ENCODE results near the gene DUOX1.
"Not testable (repeated sequence)": the region's sequence is repeated elsewhere in the genome, so short reads cannot be mapped to it uniquely, and the experiment has no call there.

DUOX1 gene

GRCh38 chr15:45129651-45130129, at the start of gene DUOX1, which contains the start of gene DUOXA1:
DUOX1 (plus strand) TSS chr15:45129994; CDS start chr15:45131967, 1,973 bp downstream.
DUOXA1 (minus strand) TSS chr15:45129879; CDS start chr15:45123014, 6,865 bp downstream.
- H3K27me3 ChIP-seq (ENCODE audit: control insufficient read depth in 1 of 2, insufficient read depth in 2 of 2, low read length in 2 of 2): peaks cover 36 to 55% of the 10 kb centered on the region in 2 donors
- H3K27ac ChIP-seq (ENCODE audit: low read depth, low read length): no peak within 1 kb of the TSS
- no peaks in the 10 kb centered on the region for H3K36me3 ChIP-seq (ENCODE audit: insufficient read depth, low read length)
- H3K9ac ChIP-seq (ENCODE audit: low read length): no peak within 1 kb of the TSS
- H3K4me1 ChIP-seq (ENCODE audit: insufficient read depth, low read length): no peaks in the 10 kb centered on the region
- H3K9me3 ChIP-seq (ENCODE audit: low read length): no peaks in the 10 kb centered on the region
- H3K4me3 ChIP-seq (ENCODE audit: low read depth in 1 of 2, low read length in 2 of 2): peak within 1 kb of the TSS; percentile 4 to 35

GRCh38 chr15:45080593-45080992, 49.2 kb upstream of the DUOX1 start:
- H3K4me3 ChIP-seq (ENCODE audit: low read depth in 1 of 2, low read length in 2 of 2); H3K27me3 ChIP-seq (ENCODE audit: control insufficient read depth in 1 of 2, insufficient read depth in 2 of 2, low read length in 2 of 2); H3K27ac ChIP-seq (ENCODE audit: low read depth, low read length); H3K4me1 ChIP-seq (ENCODE audit: insufficient read depth, low read length); H3K9me3 ChIP-seq (ENCODE audit: low read length); H3K36me3 ChIP-seq (ENCODE audit: insufficient read depth, low read length); H3K9ac ChIP-seq (ENCODE audit: low read length): not testable (repeated sequence)

- H3K27me3 ChIP-seq (ENCODE audit: control insufficient read depth in 1 of 2, insufficient read depth in 2 of 2, low read length in 2 of 2); H3K4me3 ChIP-seq (ENCODE audit: low read depth in 1 of 2, low read length in 2 of 2); H3K27ac ChIP-seq (ENCODE audit: low read depth, low read length); H3K4me1 ChIP-seq (ENCODE audit: insufficient read depth, low read length); H3K36me3 ChIP-seq (ENCODE audit: insufficient read depth, low read length); H3K9me3 ChIP-seq (ENCODE audit: low read length); H3K9ac ChIP-seq (ENCODE audit: low read length): not testable (repeated sequence)
These were observed 47.4 kb upstream of the DUOX1 start for GRCh38 chr15:45082412-45082811.

- no peak overlapping the region for H3K9ac ChIP-seq (ENCODE audit: low read length)
- H3K27ac ChIP-seq (ENCODE audit: low read depth, low read length): no peak overlapping the region
- no peaks in the 10 kb centered on the region for H3K4me1 ChIP-seq (ENCODE audit: insufficient read depth, low read length)
- H3K9me3 ChIP-seq (ENCODE audit: low read length): no peaks in the 10 kb centered on the region
- H3K27me3 ChIP-seq (ENCODE audit: control insufficient read depth in 1 of 2, insufficient read depth in 2 of 2, low read length in 2 of 2): no peaks in the 10 kb centered on the region
- no peaks in the 10 kb centered on the region for H3K36me3 ChIP-seq (ENCODE audit: insufficient read depth, low read length)
- no peak overlapping the region for H3K4me3 ChIP-seq (ENCODE audit: low read depth in 1 of 2, low read length in 2 of 2)
These were observed 46.6 kb upstream of the DUOX1 start for GRCh38 chr15:45083223-45083622.

GRCh38 chr15:45084163-45084562, 45.6 kb upstream of the DUOX1 start:
- H3K9ac ChIP-seq (ENCODE audit: low read length): no peak overlapping the region
- H3K27ac ChIP-seq (ENCODE audit: low read depth, low read length): no peak overlapping the region
- H3K27me3 ChIP-seq (ENCODE audit: control insufficient read depth in 1 of 2, insufficient read depth in 2 of 2, low read length in 2 of 2): no peaks in the 10 kb centered on the region
- H3K9me3 ChIP-seq (ENCODE audit: low read length): no peaks in the 10 kb centered on the region
- no peak overlapping the region for H3K4me3 ChIP-seq (ENCODE audit: low read depth in 1 of 2, low read length in 2 of 2)
- no peaks in the 10 kb centered on the region for H3K4me1 ChIP-seq (ENCODE audit: insufficient read depth, low read length)
- no peaks in the 10 kb centered on the region for H3K36me3 ChIP-seq (ENCODE audit: insufficient read depth, low read length)

GRCh38 chr15:45087513-45087912, 42.3 kb upstream of the DUOX1 start:
- H3K4me1 ChIP-seq (ENCODE audit: insufficient read depth, low read length): no peaks in the 10 kb centered on the region
- no peak overlapping the region for H3K4me3 ChIP-seq (ENCODE audit: low read depth in 1 of 2, low read length in 2 of 2)
- H3K27ac ChIP-seq (ENCODE audit: low read depth, low read length): no peak overlapping the region
- no peaks in the 10 kb centered on the region for H3K27me3 ChIP-seq (ENCODE audit: control insufficient read depth in 1 of 2, insufficient read depth in 2 of 2, low read length in 2 of 2)
- no peaks in the 10 kb centered on the region for H3K36me3 ChIP-seq (ENCODE audit: insufficient read depth, low read length)
- no peak overlapping the region for H3K9ac ChIP-seq (ENCODE audit: low read length)
- no peaks in the 10 kb centered on the region for H3K9me3 ChIP-seq (ENCODE audit: low read length)

- H3K9ac ChIP-seq (ENCODE audit: low read length): no peak overlapping the region
These were observed 40.7 kb upstream of the DUOX1 start for GRCh38 chr15:45088801-45089711.

GRCh38 chr15:45089712-45090373, 40.0 kb upstream of the DUOX1 start:
- no peak overlapping the region for H3K4me3 ChIP-seq (ENCODE audit: low read depth in 1 of 2, low read length in 2 of 2)
- no peaks in the 10 kb centered on the region for H3K9me3 ChIP-seq (ENCODE audit: low read length)
- H3K9ac ChIP-seq (ENCODE audit: low read length): no peak overlapping the region
- H3K4me1 ChIP-seq (ENCODE audit: insufficient read depth, low read length): no peaks in the 10 kb centered on the region
- no peak overlapping the region for H3K27ac ChIP-seq (ENCODE audit: low read depth, low read length)
- H3K27me3 ChIP-seq (ENCODE audit: control insufficient read depth in 1 of 2, insufficient read depth in 2 of 2, low read length in 2 of 2): no peaks in the 10 kb centered on the region
- H3K36me3 ChIP-seq (ENCODE audit: insufficient read depth, low read length): no peaks in the 10 kb centered on the region

More at GRCh38 chr15:45088801-45089711, 40.7 kb upstream of the DUOX1 start:
- no peak overlapping the region for H3K27ac ChIP-seq (ENCODE audit: low read depth, low read length)
- H3K27me3 ChIP-seq (ENCODE audit: control insufficient read depth in 1 of 2, insufficient read depth in 2 of 2, low read length in 2 of 2): no peaks in the 10 kb centered on the region
- H3K4me1 ChIP-seq (ENCODE audit: insufficient read depth, low read length): no peaks in the 10 kb centered on the region
- no peaks in the 10 kb centered on the region for H3K36me3 ChIP-seq (ENCODE audit: insufficient read depth, low read length)
- H3K9me3 ChIP-seq (ENCODE audit: low read length): no peaks in the 10 kb centered on the region
- no peak overlapping the region for H3K4me3 ChIP-seq (ENCODE audit: low read depth in 1 of 2, low read length in 2 of 2)

GRCh38 chr15:45091161-45091560, 38.6 kb upstream of the DUOX1 start:
- H3K9ac ChIP-seq (ENCODE audit: low read length): no peak overlapping the region
- no peaks in the 10 kb centered on the region for H3K4me1 ChIP-seq (ENCODE audit: insufficient read depth, low read length)
- no peak overlapping the region for H3K27ac ChIP-seq (ENCODE audit: low read depth, low read length)
- no peaks in the 10 kb centered on the region for H3K36me3 ChIP-seq (ENCODE audit: insufficient read depth, low read length)
- no peaks in the 10 kb centered on the region for H3K27me3 ChIP-seq (ENCODE audit: control insufficient read depth in 1 of 2, insufficient read depth in 2 of 2, low read length in 2 of 2)
- H3K9me3 ChIP-seq (ENCODE audit: low read length): no peaks in the 10 kb centered on the region
- H3K4me3 ChIP-seq (ENCODE audit: low read depth in 1 of 2, low read length in 2 of 2): no peak overlapping the region

GRCh38 chr15:45091576-45091975, 38.2 kb upstream of the DUOX1 start:
- no peak overlapping the region for H3K9ac ChIP-seq (ENCODE audit: low read length)
- no peak overlapping the region for H3K4me3 ChIP-seq (ENCODE audit: low read depth in 1 of 2, low read length in 2 of 2)
- no peaks in the 10 kb centered on the region for H3K4me1 ChIP-seq (ENCODE audit: insufficient read depth, low read length)
- H3K27ac ChIP-seq (ENCODE audit: low read depth, low read length): no peak overlapping the region
- H3K27me3 ChIP-seq (ENCODE audit: control insufficient read depth in 1 of 2, insufficient read depth in 2 of 2, low read length in 2 of 2): no peaks in the 10 kb centered on the region
- no peaks in the 10 kb centered on the region for H3K36me3 ChIP-seq (ENCODE audit: insufficient read depth, low read length)
- no peaks in the 10 kb centered on the region for H3K9me3 ChIP-seq (ENCODE audit: low read length)

GRCh38 chr15:45093013-45093412, 36.8 kb upstream of the DUOX1 start:
- Histone ChIP-seq H3K9me3 (ENCODE audit: low read length) (no peaks in the 10 kb centered on the region), H3K4me3 (ENCODE audit: low read depth in 1 of 2, low read length in 2 of 2) (no peak overlapping the region), H3K9ac (ENCODE audit: low read length) (no peak overlapping the region), H3K27ac (ENCODE audit: low read depth, low read length) (no peak overlapping the region), H3K4me1 (ENCODE audit: insufficient read depth, low read length) (no peaks in the 10 kb centered on the region), H3K36me3 (ENCODE audit: insufficient read depth, low read length) (no peaks in the 10 kb centered on the region), H3K27me3 (ENCODE audit: control insufficient read depth in 1 of 2, insufficient read depth in 2 of 2, low read length in 2 of 2) (no peaks in the 10 kb centered on the region)
